Endothelial cell of umbilical vein (primary cell): ENCODE results near the gene DMXL1. TPM values are rescaled to one million over a fixed set of nuclear protein-coding genes. Genes with fewer than 3 reads are reported as not detected.

Source experiments
- BruUV-seq: library from RNA; stranded (reverse); fragments of 400-500 nt; replicated peaks from 2 replicates; lab custom pipeline; 2021; lab: Mats Ljungman, UMichigan
- CTCF ChIA-PET: fragments of 300-600, 350-600 bp; sonication (Branson Sonifier 250); formaldehyde crosslinking; loops from one replicate; lab custom pipeline; 2021; ENCODE audit warnings: antibody characterized with exemption, inconsistent platforms; lab: Charles Lee
- POLR2A ChIA-PET: fragments of 300-600, 350-600 bp; sonication (Branson Sonifier 250); formaldehyde crosslinking; loops from one replicate; lab custom pipeline; 2021; ENCODE audit warnings: antibody characterized with exemption, inconsistent platforms; lab: Charles Lee
- DNase-seq: peaks from one replicate; pipeline ENCODE4 v3.0.0-alpha.2; 2011; ENCODE audit warnings: low read depth, low spot score
- FAIRE-seq: peaks from 2 replicates; lab custom pipeline; 2011; peaks lifted over from hg19 to GRCh38; lab: Jason Lieb, UNC
- H2AFZ ChIP-seq: 2 replicates; pipeline ENCODE4 v1.6.0; 2012; ENCODE audit warnings: low read depth, low read length, control low read depth, inconsistent platforms
- H3K27ac ChIP-seq: 2 replicates; pipeline ENCODE4 v1.5.1; 2011; ENCODE audit warnings: low read depth, mild to moderate bottlenecking, control low read depth, low read length, moderate library complexity; ENCODE audit not compliant: insufficient read depth
- H3K27me3 ChIP-seq, 2 experiments: 2 replicates each; pipeline versions ENCODE4 v1.6.0 to v1.6.1; 2011; ENCODE audit warnings: low read length in 2 of 2, mixed read lengths in 1 of 2; ENCODE audit not compliant: control insufficient read depth in 2 of 2, insufficient read depth in 2 of 2
- H3K36me3 ChIP-seq, 2 experiments: 2 replicates in 1 of 2; 3 replicates in 1 of 2; pipeline ENCODE4 v1.5.1; 2011; ENCODE audit warnings: low read length in 2 of 2, mild to moderate bottlenecking in 1 of 2, moderate library complexity in 1 of 2; ENCODE audit not compliant: control insufficient read depth in 2 of 2, insufficient read depth in 2 of 2; ENCODE audit errors: extremely low read depth in 1 of 2
- H3K4me1 ChIP-seq: 3 replicates; pipeline ENCODE4 v1.5.1; 2011; ENCODE audit warnings: mild to moderate bottlenecking, low read length; ENCODE audit not compliant: control insufficient read depth, insufficient read depth; ENCODE audit errors: extremely low read depth
- H3K4me2 ChIP-seq: 2 replicates; pipeline ENCODE4 v1.6.1; 2011; ENCODE audit warnings: low read length, control low read depth, mixed read lengths; ENCODE audit not compliant: insufficient read depth
- H3K4me3 ChIP-seq, 3 experiments: fragments of 200-600 bp in 1 of 3; sonication (generic), shearing (Covaris generic) in 1 of 3; replicated peaks in 1 of 3; 2 replicates each; pipeline ENCODE4 v1.5.1; 2011 to 2016; ENCODE audit warnings: control low read depth in 3 of 3, low read length in 3 of 3, mild to moderate bottlenecking in 2 of 3, inconsistent platforms in 1 of 3, low read depth in 1 of 3, moderate library complexity in 1 of 3; ENCODE audit not compliant: insufficient read depth in 1 of 3
- H3K79me2 ChIP-seq: 2 replicates; pipeline ENCODE4 v1.6.0; 2012; ENCODE audit warnings: low read length, inconsistent platforms; ENCODE audit not compliant: control insufficient read depth, insufficient read depth
- H3K9ac ChIP-seq: replicated peaks from 2 replicates; pipeline ENCODE3; 2011; ENCODE audit warnings: low read length, control low read depth; ENCODE audit not compliant: insufficient read depth; ENCODE audit errors: extremely low read depth
- H3K9me1 ChIP-seq: replicated peaks from 3 replicates; pipeline ENCODE4 v1.6.0; 2011; ENCODE audit warnings: mild to moderate bottlenecking, low read length; ENCODE audit not compliant: control insufficient read depth, insufficient read depth; ENCODE audit errors: extremely low read depth
- H3K9me3 ChIP-seq: replicated peaks from 2 replicates; pipeline ENCODE4 v1.5.1; 2012; ENCODE audit warnings: low read length, inconsistent platforms; ENCODE audit not compliant: control insufficient read depth, insufficient read depth
- H4K20me1 ChIP-seq: replicated peaks from 2 replicates; pipeline ENCODE3; 2011; ENCODE audit warnings: mild to moderate bottlenecking, low read length; ENCODE audit not compliant: control insufficient read depth, insufficient read depth; ENCODE audit errors: extremely low read depth
- CTCF ChIP-seq, 2 donors: IDR thresholded peaks; 1 replicate in 1 of 2; 2 replicates in 1 of 2; pipeline ENCODE4 v1.5.1; 2011; ENCODE audit warnings: low read length in 2 of 2, mild to moderate bottlenecking in 2 of 2, moderate library complexity in 2 of 2, control low read depth in 1 of 2, inconsistent platforms in 1 of 2, low read depth in 1 of 2; ENCODE audit not compliant: insufficient read depth in 1 of 2; ENCODE audit errors: extremely low read depth in 1 of 2
- EZH2 ChIP-seq: IDR thresholded peaks from 2 replicates; pipeline ENCODE4 v1.6.1; 2012; ENCODE audit warnings: borderline replicate concordance, low read depth, mild to moderate bottlenecking, moderate library complexity, low read length, inconsistent platforms; ENCODE audit not compliant: severe bottlenecking
- FOS ChIP-seq: IDR thresholded peaks from 2 replicates; pipeline ENCODE4 v1.6.1; 2011; ENCODE audit warnings: mild to moderate bottlenecking, low read length, moderate library complexity, borderline replicate concordance; ENCODE audit not compliant: insufficient read depth
- GATA2 ChIP-seq: IDR thresholded peaks from 2 replicates; pipeline ENCODE4 v1.7.0; 2011; ENCODE audit warnings: low read depth, mild to moderate bottlenecking, moderate library complexity, mixed read lengths, low read length; ENCODE audit not compliant: insufficient read length, insufficient read depth
- JUN ChIP-seq: IDR thresholded peaks from 2 replicates; pipeline ENCODE4 v1.6.1; 2011; ENCODE audit warnings: borderline replicate concordance, low read depth; ENCODE audit not compliant: insufficient read length, insufficient read depth
- MAX ChIP-seq: IDR thresholded peaks from 2 replicates; pipeline ENCODE4 v1.6.1; 2011; ENCODE audit not compliant: insufficient read depth, insufficient read length
- MYC ChIP-seq: IDR thresholded peaks from one replicate; pipeline ENCODE4 v1.6.1; 2011; ENCODE audit warnings: mild to moderate bottlenecking, low read depth, low read length
- POLR2A ChIP-seq: IDR thresholded peaks from 2 replicates; pipeline ENCODE4 v1.6.1; 2012; ENCODE audit warnings: low read depth, mild to moderate bottlenecking, control low read depth, low read length
- POLR2AphosphoS5 ChIP-seq: IDR thresholded peaks from 2 replicates; pipeline ENCODE4 v1.6.1; 2012; ENCODE audit warnings: low read depth, mild to moderate bottlenecking, control low read depth, low read length, moderate library complexity; ENCODE audit not compliant: insufficient read depth
- dilution Hi-C: fragments of 300-500 bp; cut with MboI; formaldehyde crosslinking; loops from one replicate; pipeline ENCODE4 v1.15.0; 2019; ENCODE audit warnings: low sequenced_read_pairs; ENCODE audit not compliant: extremely low pct_ligation_motif_present
- intact Hi-C: fragments of 100-400 bp; cut with micrococcal nuclease; formaldehyde crosslinking; loops from one replicate; pipeline ENCODE4 v1.10.0; 2022
- polyA plus RNA-seq, 4 experiments: library from polyadenylated mRNA; depleted of rRNA in 3 of 4; stranded (reverse) in 3 of 4; unstranded in 1 of 4; fragments of >200 nt; gene quantifications; 2 replicates each; pipeline versions ENCODE4 v1.2.1 to v1.2.3, GENCODE V29; 2011 to 2012; ENCODE audit warnings: missing spikeins in 1 of 4
- total RNA-seq: library from RNA; stranded (reverse); gene quantifications from 2 replicates; pipeline ENCODE4 v1.2.3, GENCODE V29; 2021

DMXL1 gene
- total and polyA plus RNA-seq, 2 donors (not counting 3 experiments of a cell fraction or from before 2014, with no cell fraction given) = 5.4 to 24.7 TPM

- H2AFZ ChIP-seq = no peak overlapping the region
- intact Hi-C loops = no loop called here
- no TSS peak for BruUV-seq
- no peaks in the 10 kb centered on the region for H4K20me1 ChIP-seq
- H3K27ac ChIP-seq = no peak overlapping the region
- no peak for DNase-seq
- dilution Hi-C loops = no loop called here
- FAIRE-seq = no peak
- H3K9me1 ChIP-seq = no peaks in the 10 kb centered on the region
- POLR2A ChIA-PET = no interaction called here
- H3K27me3 ChIP-seq = no peaks in the 10 kb centered on the region
- H3K9me3 ChIP-seq = no peaks in the 10 kb centered on the region
- CTCF ChIA-PET = no interaction called here
- H3K79me2 ChIP-seq = peaks cover 24% of the 10 kb centered on the region
- no peaks in the 10 kb centered on the region for H3K36me3 ChIP-seq
- H3K4me3 ChIP-seq = no peak overlapping the region
- H3K9ac ChIP-seq = no peak overlapping the region
- TF ChIP-seq EZH2 = no peak
- TF ChIP-seq POLR2A = no peak
- TF ChIP-seq JUN = no peak
- no peak for TF ChIP-seq GATA2
- no peak for TF ChIP-seq CTCF (IDR thresholded peaks at IDR 0.05; ENCODE audit: extremely low read depth in 1 of 2, insufficient read depth in 1 of 2, low read depth in 1 of 2, low read length in 2 of 2)
- TF ChIP-seq MYC = no peak
- no peak for TF ChIP-seq POLR2AphosphoS5
- no peak for TF ChIP-seq MAX
- TF ChIP-seq FOS = no peak
- no peak overlapping the region for H3K4me2 ChIP-seq
- H3K4me1 ChIP-seq = no peaks in the 10 kb centered on the region
Observed at GRCh38 chr5:119083679-119084078, 12.8 kb downstream of the DMXL1 start.
